ENCODE data around the gene THSD7B. TPM values are rescaled to one million over a fixed set of nuclear protein-coding genes. Genes with fewer than 3 reads are reported as not detected.

THSD7B gene
- total and polyA plus RNA-seq, 10 of the 15 experiments (the other 5 are each of a cell fraction or from before 2014, with no cell fraction given), result 0.03 to 0.56 (median 0.28) TPM

DNA sequence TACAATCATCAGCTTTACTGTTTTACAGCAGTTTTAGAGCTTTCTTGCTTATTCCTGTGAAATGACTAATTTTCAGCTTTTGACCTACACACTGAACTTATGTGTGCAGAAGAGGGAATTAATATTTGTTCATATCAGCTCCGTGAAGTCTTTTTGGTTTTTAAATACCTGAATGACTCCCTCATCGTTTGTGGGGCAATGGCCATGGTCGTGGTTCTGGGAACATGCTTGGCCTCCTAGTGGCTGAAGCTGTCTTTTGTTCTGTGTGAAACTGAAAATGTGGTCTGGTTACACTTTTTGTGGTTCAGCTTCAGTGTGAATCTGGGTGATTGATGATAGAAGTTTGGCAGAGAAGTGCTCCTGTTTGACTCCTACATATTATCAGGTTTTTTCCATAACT, 408.1 kb downstream of the THSD7B start (continued):
- TF ChIP-seq, protein P1, sequence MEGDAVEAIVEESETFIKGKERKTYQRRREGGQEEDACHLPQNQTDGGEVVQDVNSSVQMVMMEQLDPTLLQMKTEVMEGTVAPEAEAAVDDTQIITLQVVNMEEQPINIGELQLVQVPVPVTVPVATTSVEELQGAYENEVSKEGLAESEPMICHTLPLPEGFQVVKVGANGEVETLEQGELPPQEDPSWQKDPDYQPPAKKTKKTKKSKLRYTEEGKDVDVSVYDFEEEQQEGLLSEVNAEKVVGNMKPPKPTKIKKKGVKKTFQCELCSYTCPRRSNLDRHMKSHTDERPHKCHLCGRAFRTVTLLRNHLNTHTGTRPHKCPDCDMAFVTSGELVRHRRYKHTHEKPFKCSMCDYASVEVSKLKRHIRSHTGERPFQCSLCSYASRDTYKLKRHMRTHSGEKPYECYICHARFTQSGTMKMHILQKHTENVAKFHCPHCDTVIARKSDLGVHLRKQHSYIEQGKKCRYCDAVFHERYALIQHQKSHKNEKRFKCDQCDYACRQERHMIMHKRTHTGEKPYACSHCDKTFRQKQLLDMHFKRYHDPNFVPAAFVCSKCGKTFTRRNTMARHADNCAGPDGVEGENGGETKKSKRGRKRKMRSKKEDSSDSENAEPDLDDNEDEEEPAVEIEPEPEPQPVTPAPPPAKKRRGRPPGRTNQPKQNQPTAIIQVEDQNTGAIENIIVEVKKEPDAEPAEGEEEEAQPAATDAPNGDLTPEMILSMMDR (IDR thresholded peaks at IDR 0.05 in 2 of 3, conservative IDR thresholded peaks at IDR 0.05 in 1 of 3; ENCODE audit: control insufficient read depth in 2 of 3, extremely low read depth in 1 of 3, insufficient read depth in 1 of 3, low read depth in 3 of 3, low read length in 3 of 3), result peak; percentile 41 to 59 (median 45)
- TF ChIP-seq BCL11A (IDR thresholded peaks at IDR 0.05; ENCODE audit: low read depth, low read length) (peak; percentile 35; the same call in 1 of the 2 replicates), NFXL1 (IDR thresholded peaks at IDR 0.05; ENCODE audit: borderline replicate concordance) (no peak), RAD21 (IDR thresholded peaks at IDR 0.05; ENCODE audit: insufficient read depth, low read depth, low read length) (peak; percentile 39), ATF7 (IDR thresholded peaks at IDR 0.05; ENCODE audit: low read depth) (peak; percentile 68), ESRRA (IDR thresholded peaks at IDR 0.05; ENCODE audit: low read length) (no peak), NFIC (IDR thresholded peaks at IDR 0.05; ENCODE audit: low read depth, low read length) (peak; percentile 32; the same call in 1 of the 2 replicates), MTA2 (IDR thresholded peaks at IDR 0.05; ENCODE audit: low read depth) (peak; percentile 90), STAT3 (IDR thresholded peaks at IDR 0.05; ENCODE audit: low read depth, low read length) (no peak), BACH1 (IDR thresholded peaks at IDR 0.05; ENCODE audit: borderline replicate concordance) (peak; percentile 85), PAX5 (IDR thresholded peaks at IDR 0.05; ENCODE audit: borderline replicate concordance, low read depth, low read length) (peak; percentile 72; the same call in 1 of the 2 replicates), SMAD1 (IDR thresholded peaks at IDR 0.05; ENCODE audit: low read depth, partially characterized antibody) (no peak), RELA (IDR thresholded peaks at IDR 0.05; ENCODE audit: borderline replicate concordance, partially characterized antibody) (no peak), FOS (IDR thresholded peaks at IDR 0.05; ENCODE audit: borderline replicate concordance, extremely low read depth, insufficient read length) (no peak), IRF4 (IDR thresholded peaks at IDR 0.05; ENCODE audit: low read depth, low read length) (peak; percentile 41; the same call in 1 of the 2 replicates), PML (IDR thresholded peaks at IDR 0.05; ENCODE audit: low read length) (no peak)
- TF ChIP-seq, protein P2, sequence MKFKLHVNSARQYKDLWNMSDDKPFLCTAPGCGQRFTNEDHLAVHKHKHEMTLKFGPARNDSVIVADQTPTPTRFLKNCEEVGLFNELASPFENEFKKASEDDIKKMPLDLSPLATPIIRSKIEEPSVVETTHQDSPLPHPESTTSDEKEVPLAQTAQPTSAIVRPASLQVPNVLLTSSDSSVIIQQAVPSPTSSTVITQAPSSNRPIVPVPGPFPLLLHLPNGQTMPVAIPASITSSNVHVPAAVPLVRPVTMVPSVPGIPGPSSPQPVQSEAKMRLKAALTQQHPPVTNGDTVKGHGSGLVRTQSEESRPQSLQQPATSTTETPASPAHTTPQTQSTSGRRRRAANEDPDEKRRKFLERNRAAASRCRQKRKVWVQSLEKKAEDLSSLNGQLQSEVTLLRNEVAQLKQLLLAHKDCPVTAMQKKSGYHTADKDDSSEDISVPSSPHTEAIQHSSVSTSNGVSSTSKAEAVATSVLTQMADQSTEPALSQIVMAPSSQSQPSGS (IDR thresholded peaks at IDR 0.05; ENCODE audit: low read length), result no peak
- TF ChIP-seq, protein P3, sequence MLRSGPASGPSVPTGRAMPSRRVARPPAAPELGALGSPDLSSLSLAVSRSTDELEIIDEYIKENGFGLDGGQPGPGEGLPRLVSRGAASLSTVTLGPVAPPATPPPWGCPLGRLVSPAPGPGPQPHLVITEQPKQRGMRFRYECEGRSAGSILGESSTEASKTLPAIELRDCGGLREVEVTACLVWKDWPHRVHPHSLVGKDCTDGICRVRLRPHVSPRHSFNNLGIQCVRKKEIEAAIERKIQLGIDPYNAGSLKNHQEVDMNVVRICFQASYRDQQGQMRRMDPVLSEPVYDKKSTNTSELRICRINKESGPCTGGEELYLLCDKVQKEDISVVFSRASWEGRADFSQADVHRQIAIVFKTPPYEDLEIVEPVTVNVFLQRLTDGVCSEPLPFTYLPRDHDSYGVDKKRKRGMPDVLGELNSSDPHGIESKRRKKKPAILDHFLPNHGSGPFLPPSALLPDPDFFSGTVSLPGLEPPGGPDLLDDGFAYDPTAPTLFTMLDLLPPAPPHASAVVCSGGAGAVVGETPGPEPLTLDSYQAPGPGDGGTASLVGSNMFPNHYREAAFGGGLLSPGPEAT (IDR thresholded peaks at IDR 0.05; ENCODE audit: low read depth), result peak; percentile 91
- TF ChIP-seq, protein P4, sequence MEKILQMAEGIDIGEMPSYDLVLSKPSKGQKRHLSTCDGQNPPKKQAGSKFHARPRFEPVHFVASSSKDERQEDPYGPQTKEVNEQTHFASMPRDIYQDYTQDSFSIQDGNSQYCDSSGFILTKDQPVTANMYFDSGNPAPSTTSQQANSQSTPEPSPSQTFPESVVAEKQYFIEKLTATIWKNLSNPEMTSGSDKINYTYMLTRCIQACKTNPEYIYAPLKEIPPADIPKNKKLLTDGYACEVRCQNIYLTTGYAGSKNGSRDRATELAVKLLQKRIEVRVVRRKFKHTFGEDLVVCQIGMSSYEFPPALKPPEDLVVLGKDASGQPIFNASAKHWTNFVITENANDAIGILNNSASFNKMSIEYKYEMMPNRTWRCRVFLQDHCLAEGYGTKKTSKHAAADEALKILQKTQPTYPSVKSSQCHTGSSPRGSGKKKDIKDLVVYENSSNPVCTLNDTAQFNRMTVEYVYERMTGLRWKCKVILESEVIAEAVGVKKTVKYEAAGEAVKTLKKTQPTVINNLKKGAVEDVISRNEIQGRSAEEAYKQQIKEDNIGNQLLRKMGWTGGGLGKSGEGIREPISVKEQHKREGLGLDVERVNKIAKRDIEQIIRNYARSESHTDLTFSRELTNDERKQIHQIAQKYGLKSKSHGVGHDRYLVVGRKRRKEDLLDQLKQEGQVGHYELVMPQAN (conservative IDR thresholded peaks at IDR 0.05), result no peak
- TF ChIP-seq, protein P5, sequence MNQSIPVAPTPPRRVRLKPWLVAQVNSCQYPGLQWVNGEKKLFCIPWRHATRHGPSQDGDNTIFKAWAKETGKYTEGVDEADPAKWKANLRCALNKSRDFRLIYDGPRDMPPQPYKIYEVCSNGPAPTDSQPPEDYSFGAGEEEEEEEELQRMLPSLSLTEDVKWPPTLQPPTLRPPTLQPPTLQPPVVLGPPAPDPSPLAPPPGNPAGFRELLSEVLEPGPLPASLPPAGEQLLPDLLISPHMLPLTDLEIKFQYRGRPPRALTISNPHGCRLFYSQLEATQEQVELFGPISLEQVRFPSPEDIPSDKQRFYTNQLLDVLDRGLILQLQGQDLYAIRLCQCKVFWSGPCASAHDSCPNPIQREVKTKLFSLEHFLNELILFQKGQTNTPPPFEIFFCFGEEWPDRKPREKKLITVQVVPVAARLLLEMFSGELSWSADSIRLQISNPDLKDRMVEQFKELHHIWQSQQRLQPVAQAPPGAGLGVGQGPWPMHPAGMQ (IDR thresholded peaks at IDR 0.05; ENCODE audit: borderline replicate concordance), result no peak
